ENCODE results near the gene DOCK1.
"Not testable (repeated sequence)": the region's sequence is repeated elsewhere in the genome, so short reads cannot be mapped to it uniquely, and the experiment has no call there.

The DOCK1 gene

GRCh38 chr10:126935263-126935946, 30.2 kb downstream of the DOCK1 start:
- DNase-seq (ENCODE audit: low spot score): no peak

GRCh38 chr10:126937026-126937425, 31.8 kb downstream of the DOCK1 start:
- TF ChIP-seq CTCF (IDR thresholded peaks at IDR 0.05; ENCODE audit: extremely low read depth, missing control alignments): no peak
- no peak for DNase-seq (ENCODE audit: low spot score)

More at GRCh38 chr10:126935263-126935946, 30.2 kb downstream of the DOCK1 start:
- TF ChIP-seq CTCF (IDR thresholded peaks at IDR 0.05; ENCODE audit: extremely low read depth, missing control alignments): no peak

GRCh38 chr10:126938121-126938520, 32.9 kb downstream of the DOCK1 start:
- not testable (repeated sequence) for DNase-seq (ENCODE audit: low spot score)

- no peak for DNase-seq (ENCODE audit: low spot score)
- TF ChIP-seq CTCF (IDR thresholded peaks at IDR 0.05; ENCODE audit: extremely low read depth, missing control alignments): no peak
Measured at GRCh38 chr10:126939706-126940105, 34.5 kb downstream of the DOCK1 start.

- no peak for TF ChIP-seq CTCF (IDR thresholded peaks at IDR 0.05; ENCODE audit: extremely low read depth, missing control alignments)
- DNase-seq (ENCODE audit: low spot score): no peak
Measured at GRCh38 chr10:126940670-126941310, 35.6 kb downstream of the DOCK1 start.

- DNase-seq (ENCODE audit: low spot score): no peak
- no peak for TF ChIP-seq CTCF (IDR thresholded peaks at IDR 0.05; ENCODE audit: extremely low read depth, missing control alignments)
Measured at GRCh38 chr10:126944191-126944590, 39.0 kb downstream of the DOCK1 start.

GRCh38 chr10:126945351-126946030, 40.3 kb downstream of the DOCK1 start:
- no peak for DNase-seq (ENCODE audit: low spot score)
- no peak for TF ChIP-seq CTCF (IDR thresholded peaks at IDR 0.05; ENCODE audit: extremely low read depth, missing control alignments)
